Activated T-cell treated with anti-CD3 and anti-CD28 coated beads, Interleukin-2, amount 50 U/mL, for 1 hour (primary cell): ENCODE results near the gene MYOT.

Source experiments
- DNase-seq: peaks from one replicate; pipeline ENCODE4 v3.0.0-alpha.2; 2020

The MYOT gene

GRCh38 chr5:137902408-137903133 lies 34.9 kb downstream of the MYOT start:
- no peak for DNase-seq

GRCh38 chr5:137914758-137915157 lies 47.1 kb downstream of the MYOT start:
- no peak for DNase-seq

- no peak for DNase-seq
Measured at GRCh38 chr5:137916923-137917322, 49.3 kb downstream of the MYOT start.

GRCh38 chr5:137921931-137922330 lies 54.3 kb downstream of the MYOT start:
- no peak for DNase-seq

- DNase-seq: no peak
Measured at GRCh38 chr5:137923856-137924255, 56.2 kb downstream of the MYOT start.

- DNase-seq: no peak
Measured at GRCh38 chr5:137932800-137933199, 65.1 kb downstream of the MYOT start.

GRCh38 chr5:137933491-137933911 lies 65.8 kb downstream of the MYOT start:
- DNase-seq: no peak

- no peak for DNase-seq
Measured at GRCh38 chr5:137935190-137935589, 67.5 kb downstream of the MYOT start.

- DNase-seq: no peak
Measured at GRCh38 chr5:137935694-137936093, 68.0 kb downstream of the MYOT start.
